H1 (cell line): ENCODE measurements around the gene LECT2. TPM values are rescaled to one million over a fixed set of nuclear protein-coding genes. Genes with fewer than 3 reads are reported as not detected.

Source experiments
- CHD2 ChIP-seq: IDR thresholded peaks from 2 replicates; pipeline ENCODE4 v1.6.1; 2012; ENCODE audit warnings: low read length, improper control_type of control experiment
- CTCF ChIP-seq, 3 experiments: IDR thresholded peaks; 1 replicate in 2 of 3; 2 replicates in 1 of 3; pipeline versions ENCODE4 v1.5.1 to v1.6.1; 2011; ENCODE audit warnings: low read length in 3 of 3, mild to moderate bottlenecking in 3 of 3, inconsistent platforms in 2 of 3, low read depth in 1 of 3, moderate library complexity in 1 of 3; ENCODE audit not compliant: insufficient read depth in 1 of 3; ENCODE audit errors: control extremely low read depth in 1 of 3
- YY1 ChIP-seq: IDR thresholded peaks from 2 replicates; pipeline ENCODE4 v1.6.1; 2011; ENCODE audit warnings: low read depth, mild to moderate bottlenecking, low read length
- polyA plus RNA-seq, 7 experiments: library from polyadenylated mRNA; depleted of rRNA in 3 of 7; stranded (reverse) in 5 of 7; unstranded in 2 of 7; fragments of >200 nt in 5 of 7; fragments of 200-250 nt in 2 of 7; gene quantifications; 1 replicate in 5 of 7; 2 replicates in 1 of 7; 4 replicates in 1 of 7; pipeline versions ENCODE4 v1.2.1 to v1.2.3, GENCODE V29; 2011 to 2013; ENCODE audit warnings: missing spikeins in 2 of 7, mixed read lengths in 2 of 7
- total RNA-seq: library from RNA; stranded (reverse); fragmentation: NEBNext Ultra II Directional; extraction: Animal tissue kit (Norgen Biotek cat#: 25700); gene quantifications from 2 replicates; pipeline ENCODE4 v1.2.1, GENCODE V29; 2021
- TF ChIP-seq, protein P1 (sequence below): IDR thresholded peaks from 2 replicates; pipeline ENCODE4 v1.6.1; 2012; ENCODE audit warnings: low read length, inconsistent platforms
- TF ChIP-seq, protein P2 (sequence below): IDR thresholded peaks from 2 replicates; pipeline ENCODE4 v1.6.1; 2012; ENCODE audit warnings: inconsistent platforms

Gene LECT2
- total and polyA plus RNA-seq, 2 of the 8 experiments (the other 6 are each of a cell fraction or from before 2014, with no cell fraction given), result not detected

DNA sequence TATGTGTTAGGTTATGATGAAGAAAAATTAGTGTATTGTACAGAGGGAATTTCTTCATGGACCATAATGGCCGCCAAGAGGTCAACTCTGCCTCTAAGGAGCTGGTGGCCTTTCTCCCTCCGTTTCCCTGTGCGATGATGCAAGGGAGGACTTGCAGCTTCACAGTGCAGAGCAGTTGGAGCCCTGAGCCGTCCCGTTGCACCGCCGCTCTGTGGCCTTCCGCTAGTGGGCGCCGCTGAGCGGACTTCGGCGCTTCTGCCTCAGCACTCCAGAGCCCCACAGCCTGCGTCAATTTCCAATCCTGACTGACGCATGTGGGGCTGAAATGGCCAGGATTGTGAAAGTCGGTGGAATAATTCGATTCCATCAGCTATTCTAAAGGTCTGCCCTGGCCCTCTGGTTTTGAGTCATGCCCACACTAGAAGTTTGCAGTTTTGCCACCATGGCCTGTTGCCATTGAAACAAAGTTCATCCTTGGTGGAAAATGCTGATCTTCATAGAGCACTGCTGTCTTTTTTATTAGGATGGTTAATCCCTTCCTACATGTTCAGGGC is 22.7 kb upstream of the LECT2 start (continued):
- TF ChIP-seq CTCF (IDR thresholded peaks at IDR 0.05; ENCODE audit: control extremely low read depth in 1 of 3, insufficient read depth in 1 of 3, low read depth in 1 of 3, low read length in 3 of 3), result peak; percentile 93 to 99 (median 94)
- peak; percentile 89 for TF ChIP-seq YY1
- TF ChIP-seq, protein P1, sequence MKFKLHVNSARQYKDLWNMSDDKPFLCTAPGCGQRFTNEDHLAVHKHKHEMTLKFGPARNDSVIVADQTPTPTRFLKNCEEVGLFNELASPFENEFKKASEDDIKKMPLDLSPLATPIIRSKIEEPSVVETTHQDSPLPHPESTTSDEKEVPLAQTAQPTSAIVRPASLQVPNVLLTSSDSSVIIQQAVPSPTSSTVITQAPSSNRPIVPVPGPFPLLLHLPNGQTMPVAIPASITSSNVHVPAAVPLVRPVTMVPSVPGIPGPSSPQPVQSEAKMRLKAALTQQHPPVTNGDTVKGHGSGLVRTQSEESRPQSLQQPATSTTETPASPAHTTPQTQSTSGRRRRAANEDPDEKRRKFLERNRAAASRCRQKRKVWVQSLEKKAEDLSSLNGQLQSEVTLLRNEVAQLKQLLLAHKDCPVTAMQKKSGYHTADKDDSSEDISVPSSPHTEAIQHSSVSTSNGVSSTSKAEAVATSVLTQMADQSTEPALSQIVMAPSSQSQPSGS, result 0 out of 2 replicates have a peak, but pooled peaks have one; percentile 59
- TF ChIP-seq CHD2, result no peak
- TF ChIP-seq, protein P2, sequence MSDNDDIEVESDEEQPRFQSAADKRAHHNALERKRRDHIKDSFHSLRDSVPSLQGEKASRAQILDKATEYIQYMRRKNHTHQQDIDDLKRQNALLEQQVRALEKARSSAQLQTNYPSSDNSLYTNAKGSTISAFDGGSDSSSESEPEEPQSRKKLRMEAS, result peak; percentile 59; the same call in 1 of the 2 replicates
